ENCODE measurements around the gene ARHGAP5. TPM values are rescaled to one million over a fixed set of nuclear protein-coding genes. Genes with fewer than 3 reads are reported as not detected.
A peak's percentile ranks its signal among the peaks of the same experiment; 100 is the strongest.

The ARHGAP5 gene
- total RNA-seq, 1 experiment from 2014 or later = 63.0 TPM

DNA sequence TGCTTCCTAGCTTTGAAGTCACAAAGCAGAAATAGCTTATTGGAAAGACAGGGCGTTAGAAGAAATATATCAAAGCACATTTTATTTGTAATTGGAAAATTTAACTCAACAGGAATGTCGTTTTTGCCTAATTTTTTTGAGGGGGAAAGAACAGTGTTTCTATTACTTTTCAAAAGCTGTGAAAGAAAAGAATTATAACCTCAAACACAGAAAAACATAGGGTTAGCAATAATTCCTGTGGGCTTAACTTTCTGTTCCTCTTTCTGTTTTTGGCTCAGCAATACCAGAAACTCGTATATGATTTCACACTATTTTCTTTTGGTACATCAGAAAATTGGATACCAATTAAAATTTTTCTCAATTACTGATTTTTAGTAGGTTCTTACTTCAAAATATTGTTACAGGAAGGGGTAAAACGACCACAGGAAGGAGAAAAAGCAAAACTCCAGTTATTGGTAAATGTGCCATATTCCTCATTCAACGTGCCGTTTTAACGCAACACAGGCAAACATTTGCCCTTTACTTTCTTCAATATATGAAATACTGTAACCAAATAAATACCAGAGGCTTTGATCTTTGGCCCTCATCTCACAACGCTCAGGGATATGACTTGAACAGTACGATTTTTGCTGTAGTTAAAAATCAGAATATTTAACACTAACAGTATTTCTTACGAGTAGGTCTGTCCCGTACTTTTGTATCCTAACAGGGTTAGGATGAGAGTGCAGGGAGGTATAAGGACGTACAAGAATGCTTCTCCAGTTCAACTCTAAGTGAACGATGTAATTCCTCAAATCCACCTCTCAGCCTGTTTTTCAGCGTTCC is 123.5 kb downstream of the ARHGAP5 start (continued):
- no peak for TF ChIP-seq POLR2AphosphoS5 (IDR thresholded peaks at IDR 0.05; ENCODE audit: low read depth, low read length)

DNA sequence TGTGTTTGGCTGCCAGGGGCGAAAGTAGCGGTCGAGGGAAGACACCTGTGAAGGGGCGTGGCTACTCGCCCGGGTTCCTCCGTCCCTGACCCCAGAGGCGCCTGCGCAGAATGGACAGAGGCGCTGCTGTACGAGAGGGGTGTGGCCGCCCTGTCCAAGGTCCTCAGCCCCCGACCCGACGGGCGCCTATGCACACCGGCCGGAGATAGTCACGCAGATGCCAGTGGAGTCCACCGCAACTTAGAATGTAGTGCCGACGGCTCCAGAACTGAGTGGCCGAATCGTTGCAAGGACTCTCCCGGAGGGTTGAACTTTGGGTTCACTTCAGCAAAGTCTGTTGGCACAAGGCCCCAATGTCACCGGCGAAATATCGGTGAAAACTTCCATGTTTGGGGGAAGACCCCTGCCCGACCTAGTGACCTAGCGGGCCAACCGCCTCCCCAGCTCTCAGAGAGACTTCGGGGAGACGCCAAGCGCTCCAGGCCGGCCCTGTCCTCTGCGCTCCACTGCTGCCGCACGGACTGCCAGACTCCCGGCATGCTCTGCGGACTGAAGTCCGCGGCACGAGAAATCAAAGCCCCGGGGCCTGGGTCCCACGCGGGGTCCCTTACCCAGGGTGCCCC is 124.2 kb downstream of the ARHGAP5 start:
- no peaks in the 10 kb centered on the region for H3K9me3 ChIP-seq (ENCODE audit: control insufficient read depth, insufficient read depth, low read depth, low read length)
- intact Hi-C loops (cut with micrococcal nuclease; ENCODE audit: unreplicated experiment) (loop anchor here (10.0 kb wide), 1 partner anchor 127 kb away; the partner anchor contains the start of gene ARHGAP5), in situ Hi-C loops (cut with HindIII; ENCODE audit: low pct_unique_long_range_greater_than_20kb, low sequenced_read_pairs) (no loop called here)
- no TSS peak for BruUV-seq (replicated peaks)
- H3K4me1 ChIP-seq (ENCODE audit: control insufficient read depth, insufficient read depth, low read length) = peaks cover 3% of the 10 kb centered on the region
- ATAC-seq (peak; percentile 88), DNase-seq (ENCODE audit: low read depth, low spot score) (peak; percentile 45)
- CTCF ChIA-PET = no interaction called here
- no peaks in the 10 kb centered on the region for H3K36me3 ChIP-seq (ENCODE audit: control insufficient read depth, insufficient read depth, low read length)
- H3K27ac ChIP-seq (ENCODE audit: low read length) = peak overlapping the region; percentile 76
- H3K27me3 ChIP-seq (ENCODE audit: control insufficient read depth, insufficient read depth, low read length) = no peaks in the 10 kb centered on the region; the same call in 1 of the 2 replicates
- H3K4me3 ChIP-seq (ENCODE audit: low read depth in 2 of 2, low read length in 2 of 2) = peak overlapping the region; percentile 64 to 85
- POLR2A ChIA-PET = no interaction called here
- TF ChIP-seq, protein P1, sequence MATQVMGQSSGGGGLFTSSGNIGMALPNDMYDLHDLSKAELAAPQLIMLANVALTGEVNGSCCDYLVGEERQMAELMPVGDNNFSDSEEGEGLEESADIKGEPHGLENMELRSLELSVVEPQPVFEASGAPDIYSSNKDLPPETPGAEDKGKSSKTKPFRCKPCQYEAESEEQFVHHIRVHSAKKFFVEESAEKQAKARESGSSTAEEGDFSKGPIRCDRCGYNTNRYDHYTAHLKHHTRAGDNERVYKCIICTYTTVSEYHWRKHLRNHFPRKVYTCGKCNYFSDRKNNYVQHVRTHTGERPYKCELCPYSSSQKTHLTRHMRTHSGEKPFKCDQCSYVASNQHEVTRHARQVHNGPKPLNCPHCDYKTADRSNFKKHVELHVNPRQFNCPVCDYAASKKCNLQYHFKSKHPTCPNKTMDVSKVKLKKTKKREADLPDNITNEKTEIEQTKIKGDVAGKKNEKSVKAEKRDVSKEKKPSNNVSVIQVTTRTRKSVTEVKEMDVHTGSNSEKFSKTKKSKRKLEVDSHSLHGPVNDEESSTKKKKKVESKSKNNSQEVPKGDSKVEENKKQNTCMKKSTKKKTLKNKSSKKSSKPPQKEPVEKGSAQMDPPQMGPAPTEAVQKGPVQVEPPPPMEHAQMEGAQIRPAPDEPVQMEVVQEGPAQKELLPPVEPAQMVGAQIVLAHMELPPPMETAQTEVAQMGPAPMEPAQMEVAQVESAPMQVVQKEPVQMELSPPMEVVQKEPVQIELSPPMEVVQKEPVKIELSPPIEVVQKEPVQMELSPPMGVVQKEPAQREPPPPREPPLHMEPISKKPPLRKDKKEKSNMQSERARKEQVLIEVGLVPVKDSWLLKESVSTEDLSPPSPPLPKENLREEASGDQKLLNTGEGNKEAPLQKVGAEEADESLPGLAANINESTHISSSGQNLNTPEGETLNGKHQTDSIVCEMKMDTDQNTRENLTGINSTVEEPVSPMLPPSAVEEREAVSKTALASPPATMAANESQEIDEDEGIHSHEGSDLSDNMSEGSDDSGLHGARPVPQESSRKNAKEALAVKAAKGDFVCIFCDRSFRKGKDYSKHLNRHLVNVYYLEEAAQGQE (IDR thresholded peaks at IDR 0.05; ENCODE audit: insufficient read depth in 1 of 2, low read depth in 2 of 2, low read length in 1 of 2) = peak; percentile 82 to 88
- no peak for TF ChIP-seq POLR2AphosphoS5 (IDR thresholded peaks at IDR 0.05; ENCODE audit: low read depth, low read length)
- 0 out of 2 replicates have a peak, but pooled peaks have one; percentile 67 for TF ChIP-seq SIN3A (IDR thresholded peaks at IDR 0.05; ENCODE audit: borderline replicate concordance, insufficient read depth, low read depth, low read length)
- TF ChIP-seq, protein P2, sequence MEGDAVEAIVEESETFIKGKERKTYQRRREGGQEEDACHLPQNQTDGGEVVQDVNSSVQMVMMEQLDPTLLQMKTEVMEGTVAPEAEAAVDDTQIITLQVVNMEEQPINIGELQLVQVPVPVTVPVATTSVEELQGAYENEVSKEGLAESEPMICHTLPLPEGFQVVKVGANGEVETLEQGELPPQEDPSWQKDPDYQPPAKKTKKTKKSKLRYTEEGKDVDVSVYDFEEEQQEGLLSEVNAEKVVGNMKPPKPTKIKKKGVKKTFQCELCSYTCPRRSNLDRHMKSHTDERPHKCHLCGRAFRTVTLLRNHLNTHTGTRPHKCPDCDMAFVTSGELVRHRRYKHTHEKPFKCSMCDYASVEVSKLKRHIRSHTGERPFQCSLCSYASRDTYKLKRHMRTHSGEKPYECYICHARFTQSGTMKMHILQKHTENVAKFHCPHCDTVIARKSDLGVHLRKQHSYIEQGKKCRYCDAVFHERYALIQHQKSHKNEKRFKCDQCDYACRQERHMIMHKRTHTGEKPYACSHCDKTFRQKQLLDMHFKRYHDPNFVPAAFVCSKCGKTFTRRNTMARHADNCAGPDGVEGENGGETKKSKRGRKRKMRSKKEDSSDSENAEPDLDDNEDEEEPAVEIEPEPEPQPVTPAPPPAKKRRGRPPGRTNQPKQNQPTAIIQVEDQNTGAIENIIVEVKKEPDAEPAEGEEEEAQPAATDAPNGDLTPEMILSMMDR (IDR thresholded peaks at IDR 0.05) = no peak
- peak; percentile 78 for TF ChIP-seq TCF7L2 (IDR thresholded peaks at IDR 0.05; ENCODE audit: low read depth, low read length)

DNA sequence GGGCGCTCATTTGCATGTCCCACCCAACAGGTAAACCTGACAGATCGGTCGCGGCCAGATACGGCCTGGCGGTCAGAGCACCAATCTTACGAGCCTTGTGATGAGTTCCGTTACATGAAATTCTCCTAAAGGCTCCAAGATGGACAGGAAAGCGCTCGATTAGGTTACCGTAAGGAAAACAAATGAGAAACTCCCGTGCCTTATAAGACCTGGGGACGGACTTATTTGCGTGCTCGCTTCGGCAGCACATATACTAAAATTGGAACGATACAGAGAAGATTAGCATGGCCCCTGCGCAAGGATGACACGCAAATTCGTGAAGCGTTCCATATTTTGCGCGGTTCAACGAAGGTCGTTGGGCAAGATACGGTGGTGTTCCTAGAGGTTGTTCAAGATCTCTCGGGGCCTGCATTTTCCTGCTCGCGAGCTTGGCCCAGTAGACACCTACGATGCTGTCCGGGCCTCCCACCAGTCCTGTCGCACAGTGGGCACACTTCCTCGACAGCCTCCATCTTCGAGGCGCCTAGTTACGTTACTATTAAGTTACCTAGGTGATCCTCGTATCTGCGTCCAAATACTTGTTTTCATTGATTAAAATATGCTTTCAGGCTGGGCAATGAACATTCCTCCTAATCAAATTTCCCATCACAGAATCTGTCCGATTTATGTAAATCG is 124.8 kb downstream of the ARHGAP5 start, which contains the start of gene RNU6-7:
RNU6-7 (plus strand) TSS at position 230 of the 675 bp plus-strand sequence.
- ATAC-seq (peak; percentile 20; the same call in 1 of the 2 replicates), DNase-seq (ENCODE audit: low read depth, low spot score) (peak; percentile 46)
- Histone ChIP-seq H3K36me3 (ENCODE audit: control insufficient read depth, insufficient read depth, low read length) (no peaks in the 10 kb centered on the region), H3K4me3 (ENCODE audit: low read depth in 2 of 2, low read length in 2 of 2) (peak within 1 kb of the TSS; percentile 64 to 85), H3K4me1 (ENCODE audit: control insufficient read depth, insufficient read depth, low read length) (peaks cover 3% of the 10 kb centered on the region), H3K27me3 (ENCODE audit: control insufficient read depth, insufficient read depth, low read length) (no peaks in the 10 kb centered on the region; the same call in 1 of the 2 replicates), H3K9me3 (ENCODE audit: control insufficient read depth, insufficient read depth, low read depth, low read length) (no peaks in the 10 kb centered on the region), H3K27ac (ENCODE audit: low read length) (peak within 1 kb of the TSS; percentile 76)
- in situ Hi-C loops (cut with HindIII; ENCODE audit: low pct_unique_long_range_greater_than_20kb, low sequenced_read_pairs) (no loop called here), intact Hi-C loops (cut with micrococcal nuclease; ENCODE audit: unreplicated experiment) (loop anchor here (10.0 kb wide), 1 partner anchor 127 kb away; the partner anchor contains the start of gene ARHGAP5)
- POLR2A ChIA-PET = no interaction called here
- CTCF ChIA-PET = no interaction called here
- TF ChIP-seq SIN3A (IDR thresholded peaks at IDR 0.05; ENCODE audit: borderline replicate concordance, insufficient read depth, low read depth, low read length) = 0 out of 2 replicates have a peak, but pooled peaks have one; percentile 9
- TF ChIP-seq, protein P2 (IDR thresholded peaks at IDR 0.05) = no peak
- no peak for TF ChIP-seq POLR2AphosphoS5 (IDR thresholded peaks at IDR 0.05; ENCODE audit: low read depth, low read length)
- TF ChIP-seq, protein P1 (IDR thresholded peaks at IDR 0.05; ENCODE audit: insufficient read depth in 1 of 2, low read depth in 2 of 2, low read length in 1 of 2) = no peak
- TF ChIP-seq TCF7L2 (IDR thresholded peaks at IDR 0.05; ENCODE audit: low read depth, low read length) = peak; percentile 9; the same call in 1 of the 2 replicates
- no TSS peak for BruUV-seq (replicated peaks)

Measured in Panc1 (cell line).